DMS 273 (cell line): Measurements from ENCODE around the gene MUL1.
"Not testable (repeated sequence)": the region's sequence is repeated elsewhere in the genome, so short reads cannot be mapped to it uniquely, and the experiment has no call there.

Experiments used
- DNase-seq: peaks from one replicate; lab custom pipeline; 2025; ENCODE audit not compliant: unreplicated experiment; lab: John Stamatoyannopoulos, UW

MUL1 gene

GRCh38 chr1:20507564-20508410, at the start of gene MUL1:
Gene MUL1, minus strand, starts transcription at chr1:20508151. Its CDS starts 127 bp downstream, at chr1:20508024.
- peak; percentile 96 for DNase-seq

GRCh38 chr1:20555758-20556120, 47.8 kb upstream of the MUL1 start:
- DNase-seq = no peak

GRCh38 chr1:20555025-20555757, 47.2 kb upstream of the MUL1 start:
- no peak for DNase-seq

GRCh38 chr1:20552728-20553445, 44.9 kb upstream of the MUL1 start:
- peak; percentile 62 for DNase-seq

- peak; percentile 80 for DNase-seq
Observed at GRCh38 chr1:20551945-20552727, 44.2 kb upstream of the MUL1 start, which contains the start of gene FAM43B. Gene FAM43B, plus strand, starts transcription at chr1:20552573. Its CDS starts 401 bp downstream, at chr1:20552974.

GRCh38 chr1:20551161-20551560, 43.2 kb upstream of the MUL1 start:
- no peak for DNase-seq

- DNase-seq = no peak
Observed at GRCh38 chr1:20546637-20547036, 38.7 kb upstream of the MUL1 start.

- DNase-seq = no peak
Observed at GRCh38 chr1:20540281-20540680, 32.3 kb upstream of the MUL1 start.

- DNase-seq = no peak
Observed at GRCh38 chr1:20538760-20539551, 31.0 kb upstream of the MUL1 start.

GRCh38 chr1:20538227-20538626, 30.3 kb upstream of the MUL1 start:
- no peak for DNase-seq

GRCh38 chr1:20534659-20535417, 26.9 kb upstream of the MUL1 start:
- no peak for DNase-seq

- DNase-seq = no peak
Observed at GRCh38 chr1:20533635-20534034, 25.7 kb upstream of the MUL1 start.

GRCh38 chr1:20530901-20531300, 22.9 kb upstream of the MUL1 start:
- no peak for DNase-seq

- no peak for DNase-seq
Observed at GRCh38 chr1:20530306-20530705, 22.4 kb upstream of the MUL1 start.

- DNase-seq = no peak
Observed at GRCh38 chr1:20528221-20528620, 20.3 kb upstream of the MUL1 start.

- DNase-seq = no peak
Observed at GRCh38 chr1:20526267-20526666, 18.3 kb upstream of the MUL1 start.

GRCh38 chr1:20521960-20522861, 14.3 kb upstream of the MUL1 start:
- DNase-seq = peak; percentile 93

- not testable (repeated sequence) for DNase-seq
Observed at GRCh38 chr1:20519609-20520262, 11.8 kb upstream of the MUL1 start.
